Astrocyte of the spinal cord (primary cell): ENCODE results near the gene ILKAP.
A peak's percentile ranks its signal among the peaks of the same experiment; 100 is the strongest.

Experiments used
- DNase-seq: peaks from one replicate; pipeline ENCODE4 v3.0.0; 2011; ENCODE audit warnings: low read depth, low spot score
- H3K4me3 ChIP-seq: 2 replicates; pipeline ENCODE4 v1.5.1; 2011; ENCODE audit warnings: low read depth, mild to moderate bottlenecking, low read length, moderate library complexity
- CTCF ChIP-seq: IDR thresholded peaks from 2 replicates; pipeline ENCODE4 v1.5.1; 2012; ENCODE audit warnings: low read depth, mild to moderate bottlenecking, low read length, inconsistent platforms
- in situ Hi-C: cut with HindIII; loops from 2 replicates; pipeline ENCODE4 v1.10.0; 2017; ENCODE audit warnings: low sequenced_read_pairs

Gene ILKAP

GRCh38 chr2:238180554-238180953 is 22.9 kb downstream of the ILKAP start:
- no peak overlapping the region for H3K4me3 ChIP-seq
- in situ Hi-C loops, result no loop called here
- TF ChIP-seq CTCF, result no peak
- no peak for DNase-seq

- DNase-seq, result no peak
- TF ChIP-seq CTCF, result no peak
- H3K4me3 ChIP-seq, result no peak overlapping the region
- in situ Hi-C loops, result no loop called here
These were observed 26.9 kb downstream of the ILKAP start for GRCh38 chr2:238176613-238177012.

GRCh38 chr2:238174701-238175100 is 28.8 kb downstream of the ILKAP start:
- no peak for TF ChIP-seq CTCF
- in situ Hi-C loops, result no loop called here
- DNase-seq, result no peak
- H3K4me3 ChIP-seq, result no peak overlapping the region

GRCh38 chr2:238174291-238174690 is 29.2 kb downstream of the ILKAP start:
- in situ Hi-C loops, result no loop called here
- H3K4me3 ChIP-seq, result no peak overlapping the region
- no peak for TF ChIP-seq CTCF
- DNase-seq, result no peak

GRCh38 chr2:238173692-238174091 is 29.8 kb downstream of the ILKAP start:
- TF ChIP-seq CTCF, result peak; percentile 43
- in situ Hi-C loops, result no loop called here
- no peak for DNase-seq
- no peak overlapping the region for H3K4me3 ChIP-seq

GRCh38 chr2:238172439-238172838 is 31.1 kb downstream of the ILKAP start:
- TF ChIP-seq CTCF, result no peak
- no peak overlapping the region for H3K4me3 ChIP-seq
- DNase-seq, result no peak
- in situ Hi-C loops, result no loop called here
